Neuronal stem cell (in vitro differentiated cells): ENCODE measurements around the gene CLIC5.

Experiments used
- DNase-seq: peaks from one replicate; pipeline ENCODE4 v3.0.0-alpha.2; 2013; ENCODE audit warnings: low spot score
- H2AFZ ChIP-seq: one replicate; pipeline ENCODE4 v1.6.1; 2013; ENCODE audit warnings: mild to moderate bottlenecking, low read length, inconsistent platforms
- H2AK5ac ChIP-seq: 2 replicates; pipeline ENCODE4 v1.6.1; 2013; ENCODE audit warnings: low read depth, mild to moderate bottlenecking, inconsistent platforms, low read length, moderate library complexity, mixed read lengths
- H2BK120ac ChIP-seq: 2 replicates; pipeline ENCODE4 v1.6.1; 2013; ENCODE audit warnings: low read depth, mild to moderate bottlenecking, inconsistent platforms, low read length, moderate library complexity, mixed read lengths
- H2BK12ac ChIP-seq: one replicate; pipeline ENCODE4 v1.6.1; 2013; ENCODE audit warnings: low read length, inconsistent platforms
- H2BK15ac ChIP-seq: 2 replicates; pipeline ENCODE4 v1.6.1; 2013; ENCODE audit warnings: mild to moderate bottlenecking, low read length, inconsistent platforms, mixed read lengths
- H2BK5ac ChIP-seq: one replicate; pipeline ENCODE4 v1.6.1; 2013; ENCODE audit warnings: inconsistent platforms, mild to moderate bottlenecking, low read length, moderate library complexity
- H3K14ac ChIP-seq: one replicate; pipeline ENCODE4 v1.6.1; 2013; ENCODE audit warnings: low read length, inconsistent platforms
- H3K18ac ChIP-seq: 2 replicates; pipeline ENCODE4 v1.6.1; 2013; ENCODE audit warnings: low read length, inconsistent platforms
- H3K23ac ChIP-seq: 2 replicates; pipeline ENCODE4 v1.6.1; 2013; ENCODE audit warnings: low read depth, mild to moderate bottlenecking, mixed read lengths, low read length, inconsistent platforms; ENCODE audit not compliant: poor library complexity
- H3K27ac ChIP-seq: replicated peaks from 3 replicates; pipeline ENCODE4 v1.5.1; 2013; ENCODE audit warnings: low read length, inconsistent platforms
- H3K27me3 ChIP-seq, 3 experiments: 2 replicates each; pipeline ENCODE4 v1.6.1; 2013; ENCODE audit warnings: low read length in 3 of 3, mild to moderate bottlenecking in 2 of 3, inconsistent platforms in 1 of 3, low read depth in 1 of 3, mixed read lengths in 1 of 3, moderate library complexity in 1 of 3; ENCODE audit not compliant: control insufficient read depth in 3 of 3, insufficient read depth in 3 of 3
- H3K36me3 ChIP-seq, 2 donors: replicated peaks in 1 of 2; 2 replicates each; pipeline ENCODE4 v1.6.1; 2013; ENCODE audit warnings: low read length in 2 of 2; ENCODE audit not compliant: control insufficient read depth in 2 of 2, insufficient read depth in 2 of 2
- H3K4ac ChIP-seq: 2 replicates; pipeline ENCODE4 v1.6.1; 2013; ENCODE audit warnings: inconsistent platforms, mild to moderate bottlenecking, low read length, moderate library complexity
- H3K4me1 ChIP-seq, 2 donors: 1 replicate in 1 of 2; 2 replicates in 1 of 2; pipeline ENCODE4 v1.6.1; 2013; ENCODE audit warnings: low read length in 2 of 2, low read depth in 1 of 2; ENCODE audit not compliant: control insufficient read depth in 2 of 2, insufficient read depth in 1 of 2
- H3K4me2 ChIP-seq: one replicate; pipeline ENCODE4 v1.6.1; 2013; ENCODE audit warnings: mild to moderate bottlenecking, low read length, inconsistent platforms; ENCODE audit not compliant: insufficient read depth, poor library complexity, severe bottlenecking
- H3K4me3 ChIP-seq, 2 donors: 2 replicates each; pipeline ENCODE4 v1.5.1; 2013; ENCODE audit warnings: low read length in 2 of 2, mild to moderate bottlenecking in 2 of 2, inconsistent platforms in 1 of 2, moderate library complexity in 1 of 2
- H3K79me1 ChIP-seq: one replicate; pipeline ENCODE4 v1.6.1; 2013; ENCODE audit warnings: low read depth, mild to moderate bottlenecking, inconsistent platforms, low read length, moderate library complexity
- H3K9ac ChIP-seq: one replicate; pipeline ENCODE4 v1.6.1; 2013; ENCODE audit warnings: mild to moderate bottlenecking, low read depth, low read length, inconsistent platforms; ENCODE audit not compliant: poor library complexity
- H3K9me3 ChIP-seq, 2 donors: replicated peaks in 1 of 2; 2 replicates each; pipeline versions ENCODE3 to v1.6.1; 2013; ENCODE audit warnings: low read length in 2 of 2, mild to moderate bottlenecking in 2 of 2, inconsistent platforms in 1 of 2, low read depth in 1 of 2, mixed read lengths in 1 of 2, moderate library complexity in 1 of 2; ENCODE audit not compliant: control insufficient read depth in 2 of 2, insufficient read depth in 1 of 2
- H4K8ac ChIP-seq: one replicate; pipeline ENCODE4 v1.6.1; 2013; ENCODE audit warnings: low read depth, mild to moderate bottlenecking, inconsistent platforms, low read length, moderate library complexity
- H4K91ac ChIP-seq: one replicate; pipeline ENCODE4 v1.6.1; 2013; ENCODE audit warnings: low read length, low read depth, mild to moderate bottlenecking, inconsistent platforms; ENCODE audit not compliant: poor library complexity
- WGBS, 2 donors: extraction: QIAGEN DNeasy Blood & Tissue Kit; methylation state at CpG; one replicate each; pipeline ENCODE4 v1.1.7; 2013; ENCODE audit warnings: missing lambda C conversion rate in 2 of 2, mixed read lengths in 1 of 2; ENCODE audit not compliant: insufficient read length in 2 of 2, insufficient replicate concordance in 1 of 2; ENCODE audit errors: extremely low coverage in 2 of 2; 5-methylcytosine and 5-hydroxymethylcytosine counted together

Gene CLIC5

DNA sequence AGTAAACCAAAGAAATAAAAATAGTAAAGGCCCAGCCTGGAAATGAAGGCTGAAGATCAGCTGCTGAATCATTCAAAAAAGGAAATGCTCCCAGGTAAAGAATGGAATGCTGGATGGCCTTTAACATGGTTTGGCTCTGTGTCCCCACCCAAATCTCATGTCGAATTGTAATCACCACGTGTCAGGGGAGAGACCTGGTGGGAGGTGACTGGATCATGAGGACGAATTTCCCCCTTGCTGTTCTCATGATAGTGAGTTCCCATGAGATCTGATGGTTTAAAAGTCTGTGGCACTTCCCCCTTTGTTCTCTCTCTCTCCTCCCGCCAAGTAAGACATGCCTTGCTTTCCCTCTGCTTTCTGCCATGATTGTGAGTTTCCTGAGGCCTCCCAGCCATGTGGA lies 9.9 kb upstream of the CLIC5 start:
- Histone ChIP-seq H4K8ac (no peak overlapping the region), H2BK5ac (no peak overlapping the region), H3K4me2 (no peak overlapping the region), H2BK12ac (no peak overlapping the region), H3K14ac (no peak overlapping the region), H4K91ac (no peak overlapping the region), H3K18ac (no peak overlapping the region), H3K27me3 (no peaks in the 10 kb centered on the region), H2AK5ac (no peak overlapping the region), H3K4me1 (no peaks in the 10 kb centered on the region), H2BK15ac (no peak overlapping the region), H3K23ac (no peak overlapping the region), H2AFZ (no peak overlapping the region), H3K79me1 (no peaks in the 10 kb centered on the region), H3K36me3 (no peaks in the 10 kb centered on the region), H3K27ac (no peak overlapping the region), H3K9ac (no peak overlapping the region), H2BK120ac (no peak overlapping the region), H3K4ac (no peak overlapping the region), H3K4me3 (no peak overlapping the region), H3K9me3 (no peaks in the 10 kb centered on the region)
- no peak for DNase-seq
- WGBS, 2 donors: no CpG with 5 or more reads among the region's 4 CpGs

GRCh38 chr6:46024124-46024769 lies 8.6 kb upstream of the CLIC5 start:
- no CpG with 5 or more reads among the region's 1 CpG for WGBS, 2 donors
- Histone ChIP-seq H3K14ac (no peak overlapping the region), H3K4me3 (no peak overlapping the region), H2BK15ac (no peak overlapping the region), H4K91ac (no peak overlapping the region), H3K23ac (no peak overlapping the region), H2BK12ac (no peak overlapping the region), H3K4me2 (no peak overlapping the region), H3K18ac (no peak overlapping the region), H4K8ac (no peak overlapping the region), H3K27ac (no peak overlapping the region), H3K4me1 (no peaks in the 10 kb centered on the region), H3K79me1 (no peaks in the 10 kb centered on the region), H2AK5ac (no peak overlapping the region), H2BK120ac (no peak overlapping the region), H2AFZ (no peak overlapping the region), H3K4ac (no peak overlapping the region), H3K9me3 (no peaks in the 10 kb centered on the region), H3K36me3 (no peaks in the 10 kb centered on the region), H2BK5ac (no peak overlapping the region), H3K27me3 (no peaks in the 10 kb centered on the region), H3K9ac (no peak overlapping the region)
- DNase-seq: no peak

GRCh38 chr6:46023216-46023915 lies 7.7 kb upstream of the CLIC5 start:
- Histone ChIP-seq H3K27ac (no peak overlapping the region), H3K18ac (no peak overlapping the region), H3K4me2 (no peak overlapping the region), H2BK5ac (no peak overlapping the region), H2AFZ (no peak overlapping the region), H3K4me3 (no peak overlapping the region), H3K14ac (no peak overlapping the region), H2AK5ac (no peak overlapping the region), H3K79me1 (no peaks in the 10 kb centered on the region), H3K23ac (no peak overlapping the region), H3K9me3 (no peaks in the 10 kb centered on the region), H3K4me1 (no peaks in the 10 kb centered on the region), H4K91ac (no peak overlapping the region), H2BK120ac (no peak overlapping the region), H4K8ac (no peak overlapping the region), H3K9ac (no peak overlapping the region), H3K4ac (no peak overlapping the region), H3K27me3 (peaks cover 0 to 2% (median 0%) of the 10 kb centered on the region in 3 experiments), H3K36me3 (no peaks in the 10 kb centered on the region), H2BK15ac (no peak overlapping the region), H2BK12ac (no peak overlapping the region)
- no CpG with 5 or more reads among the region's 3 CpGs for WGBS, 2 donors
- DNase-seq: no peak

- no peaks in the 10 kb centered on the region for H3K79me1 ChIP-seq
- H2AFZ ChIP-seq: no peak overlapping the region
- H4K8ac ChIP-seq: no peak overlapping the region
- no peaks in the 10 kb centered on the region for H3K36me3 ChIP-seq
- no peak overlapping the region for H3K9ac ChIP-seq
- H3K4me3 ChIP-seq: no peak overlapping the region
- no peak overlapping the region for H3K23ac ChIP-seq
- no peak for DNase-seq
- H3K18ac ChIP-seq: no peak overlapping the region
- H3K27me3 ChIP-seq: peaks cover 0 to 12% (median 0%) of the 10 kb centered on the region in 3 experiments
- H3K4me1 ChIP-seq: no peaks in the 10 kb centered on the region
- H3K9me3 ChIP-seq: no peaks in the 10 kb centered on the region
- no peak overlapping the region for H2BK120ac ChIP-seq
- no peak overlapping the region for H3K14ac ChIP-seq
- no peak overlapping the region for H3K27ac ChIP-seq
- no peak overlapping the region for H4K91ac ChIP-seq
- no peak overlapping the region for H2BK5ac ChIP-seq
- no peak overlapping the region for H3K4ac ChIP-seq
- H2AK5ac ChIP-seq: no peak overlapping the region
- H2BK15ac ChIP-seq: no peak overlapping the region
- no peak overlapping the region for H2BK12ac ChIP-seq
- WGBS, 2 donors: no CpG with 5 or more reads among the region's 5 CpGs
- no peak overlapping the region for H3K4me2 ChIP-seq
Measured at GRCh38 chr6:46022106-46022948, 6.7 kb upstream of the CLIC5 start.
